ENCODE measurements around the gene NR5A1.

GRCh38 chr9:124454296-124454695, 52.9 kb downstream of the NR5A1 start:
- TF ChIP-seq CTCF (IDR thresholded peaks at IDR 0.05) (no peak), POLR2A (IDR thresholded peaks at IDR 0.05) (no peak), POLR2AphosphoS5 (IDR thresholded peaks at IDR 0.05) (no peak), EP300 (IDR thresholded peaks at IDR 0.05; ENCODE audit: low read depth) (no peak)

Measured in transverse colon (tissue), 4 donors.